Sigmoid colon (tissue), 7 donors: ENCODE data around the gene MLNR. TPM values are rescaled to one million over a fixed set of nuclear protein-coding genes. Genes with fewer than 3 reads are reported as not detected.

ENCODE experiments used
- DNase-seq: peaks from one replicate; pipeline ENCODE4 v3.0.0-alpha.2; 2019
- H3K27ac ChIP-seq, 4 donors: fragments of 200-600 bp; sonication (generic); one replicate each; pipeline ENCODE4 v1.5.1; 2016 to 2019; ENCODE audit warnings: mild to moderate bottlenecking in 1 of 4
- H3K27me3 ChIP-seq, 3 donors: fragments of 200-600 bp; sonication (generic); one replicate each; pipeline ENCODE4 v1.5.1; 2019; ENCODE audit warnings: mild to moderate bottlenecking in 1 of 3
- H3K36me3 ChIP-seq, 4 donors: fragments of 200-600 bp; sonication (generic); one replicate each; pipeline ENCODE4 v1.5.1; 2016 to 2019
- H3K4me1 ChIP-seq, 4 donors: fragments of 200-600 bp; sonication (generic); one replicate each; pipeline ENCODE4 v1.5.1; 2017 to 2019
- H3K4me3 ChIP-seq, 4 donors: fragments of 200-600 bp; sonication (generic); one replicate each; pipeline ENCODE4 v1.5.1; 2017 to 2019; ENCODE audit warnings: mild to moderate bottlenecking in 2 of 4, moderate library complexity in 1 of 4
- H3K9me3 ChIP-seq, 4 donors: fragments of 200-600 bp in 3 of 4; sonication (generic) in 3 of 4; one replicate each; pipeline versions ENCODE4 v1.5.1 to v1.6.1; 2013 to 2019
- EP300 ChIP-seq, 4 donors: sonication (generic); formaldehyde crosslinking; IDR thresholded peaks; one replicate each; pipeline ENCODE4 v1.6.1; 2017; ENCODE audit warnings: antibody characterized with exemption in 4 of 4
- POLR2A ChIP-seq, 2 donors: fragments of 450-650 bp; IDR thresholded peaks; one replicate each; pipeline ENCODE4 v1.6.1; 2016; ENCODE audit warnings: antibody characterized with exemption in 2 of 2, mild to moderate bottlenecking in 2 of 2, moderate library complexity in 2 of 2
- POLR2AphosphoS5 ChIP-seq, 4 donors: sonication (generic); formaldehyde crosslinking; IDR thresholded peaks; one replicate each; pipeline ENCODE4 v1.6.1; 2017; ENCODE audit warnings: antibody characterized with exemption in 4 of 4
- WGBS, 2 donors: extraction: QIAGEN DNeasy Blood & Tissue Kit; methylation state at CpG; one replicate each; pipeline ENCODE4 v1.1.7; 2013; 5-methylcytosine and 5-hydroxymethylcytosine counted together
- intact Hi-C: fragments of 100-400 bp; cut with DNase I; formaldehyde crosslinking; loops from one replicate; pipeline ENCODE4 v1.15.1; 2023
- polyA plus RNA-seq, 3 donors: library from polyadenylated mRNA; stranded (reverse); fragments of 200-250 nt; gene quantifications; one replicate each; pipeline ENCODE4 v1.2.3, GENCODE V29; 2013
- total RNA-seq, 4 donors: library from RNA; depleted of rRNA; stranded (reverse); fragments of >200 nt; gene quantifications; one replicate each; pipeline ENCODE4 v1.1.0, GENCODE V29; 2016
- TF ChIP-seq, protein P1 (sequence below), 4 experiments: fragments of 450-650 bp in 3 of 4; fragments of 200-600 bp in 1 of 4; IDR thresholded peaks; one replicate each; pipeline ENCODE4 v1.5.1; 2016 to 2019; ENCODE audit warnings: antibody characterized with exemption in 4 of 4, mild to moderate bottlenecking in 3 of 4, moderate library complexity in 2 of 4
- donor health status: healthy with polysubstance abuse.
- donor health status: Bipolar disorder and iron deficiency.
- donor health status: healthy.

MLNR gene, protein sequence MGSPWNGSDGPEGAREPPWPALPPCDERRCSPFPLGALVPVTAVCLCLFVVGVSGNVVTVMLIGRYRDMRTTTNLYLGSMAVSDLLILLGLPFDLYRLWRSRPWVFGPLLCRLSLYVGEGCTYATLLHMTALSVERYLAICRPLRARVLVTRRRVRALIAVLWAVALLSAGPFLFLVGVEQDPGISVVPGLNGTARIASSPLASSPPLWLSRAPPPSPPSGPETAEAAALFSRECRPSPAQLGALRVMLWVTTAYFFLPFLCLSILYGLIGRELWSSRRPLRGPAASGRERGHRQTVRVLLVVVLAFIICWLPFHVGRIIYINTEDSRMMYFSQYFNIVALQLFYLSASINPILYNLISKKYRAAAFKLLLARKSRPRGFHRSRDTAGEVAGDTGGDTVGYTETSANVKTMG
- total RNA-seq (under 1 TPM in 1 of 4 donors, not detected in 3; 0.71 TPM), polyA plus RNA-seq (not detected)

DNA sequence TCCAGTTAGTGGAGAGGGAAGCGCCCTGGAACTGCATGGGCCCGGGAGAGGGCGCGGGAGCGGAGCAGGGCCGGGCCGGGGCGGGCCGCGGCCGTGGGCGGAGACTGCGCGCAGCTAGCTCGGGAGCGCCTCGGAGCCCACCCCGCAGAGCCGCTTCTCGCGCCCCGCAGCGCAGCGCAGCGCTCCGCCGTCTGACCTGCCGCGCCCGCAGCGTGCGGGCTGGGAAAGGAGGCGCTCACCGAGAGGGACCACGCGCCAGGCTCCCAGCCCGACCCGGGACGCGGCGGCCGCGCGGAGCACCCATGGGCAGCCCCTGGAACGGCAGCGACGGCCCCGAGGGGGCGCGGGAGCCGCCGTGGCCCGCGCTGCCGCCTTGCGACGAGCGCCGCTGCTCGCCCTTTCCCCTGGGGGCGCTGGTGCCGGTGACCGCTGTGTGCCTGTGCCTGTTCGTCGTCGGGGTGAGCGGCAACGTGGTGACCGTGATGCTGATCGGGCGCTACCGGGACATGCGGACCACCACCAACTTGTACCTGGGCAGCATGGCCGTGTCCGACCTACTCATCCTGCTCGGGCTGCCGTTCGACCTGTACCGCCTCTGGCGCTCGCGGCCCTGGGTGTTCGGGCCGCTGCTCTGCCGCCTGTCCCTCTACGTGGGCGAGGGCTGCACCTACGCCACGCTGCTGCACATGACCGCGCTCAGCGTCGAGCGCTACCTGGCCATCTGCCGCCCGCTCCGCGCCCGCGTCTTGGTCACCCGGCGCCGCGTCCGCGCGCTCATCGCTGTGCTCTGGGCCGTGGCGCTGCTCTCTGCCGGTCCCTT is at the start of gene MLNR:
TSS of gene MLNR (plus strand) at position 303 of the 820 bp plus-strand sequence. CDS start at position 303, 0 bp downstream.
- peak within 1 kb of the TSS; percentile 16 to 52 (median 44) for H3K4me3 ChIP-seq
- WGBS, 2 donors = 3 to 10% methylated on average over 111 of the region's 111 CpGs
- H3K27ac ChIP-seq = no peak within 1 kb of the TSS
- intact Hi-C loops = no loop called here
- DNase-seq = no peak
- no peaks in the 10 kb centered on the region for H3K36me3 ChIP-seq
- TF ChIP-seq POLR2A (IDR thresholded peaks at IDR 0.05) (no peak), POLR2AphosphoS5 (IDR thresholded peaks at IDR 0.05) (no peak), EP300 (IDR thresholded peaks at IDR 0.05) (no peak)
- TF ChIP-seq, protein P1, sequence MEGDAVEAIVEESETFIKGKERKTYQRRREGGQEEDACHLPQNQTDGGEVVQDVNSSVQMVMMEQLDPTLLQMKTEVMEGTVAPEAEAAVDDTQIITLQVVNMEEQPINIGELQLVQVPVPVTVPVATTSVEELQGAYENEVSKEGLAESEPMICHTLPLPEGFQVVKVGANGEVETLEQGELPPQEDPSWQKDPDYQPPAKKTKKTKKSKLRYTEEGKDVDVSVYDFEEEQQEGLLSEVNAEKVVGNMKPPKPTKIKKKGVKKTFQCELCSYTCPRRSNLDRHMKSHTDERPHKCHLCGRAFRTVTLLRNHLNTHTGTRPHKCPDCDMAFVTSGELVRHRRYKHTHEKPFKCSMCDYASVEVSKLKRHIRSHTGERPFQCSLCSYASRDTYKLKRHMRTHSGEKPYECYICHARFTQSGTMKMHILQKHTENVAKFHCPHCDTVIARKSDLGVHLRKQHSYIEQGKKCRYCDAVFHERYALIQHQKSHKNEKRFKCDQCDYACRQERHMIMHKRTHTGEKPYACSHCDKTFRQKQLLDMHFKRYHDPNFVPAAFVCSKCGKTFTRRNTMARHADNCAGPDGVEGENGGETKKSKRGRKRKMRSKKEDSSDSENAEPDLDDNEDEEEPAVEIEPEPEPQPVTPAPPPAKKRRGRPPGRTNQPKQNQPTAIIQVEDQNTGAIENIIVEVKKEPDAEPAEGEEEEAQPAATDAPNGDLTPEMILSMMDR (IDR thresholded peaks at IDR 0.05) = no peak
- H3K9me3 ChIP-seq = no peaks in the 10 kb centered on the region
- H3K4me1 ChIP-seq = peaks cover 0 to 23% (median 18%) of the 10 kb centered on the region in 4 donors
- H3K27me3 ChIP-seq = peaks cover 21 to 60% (median 46%) of the 10 kb centered on the region in 3 donors

DNA sequence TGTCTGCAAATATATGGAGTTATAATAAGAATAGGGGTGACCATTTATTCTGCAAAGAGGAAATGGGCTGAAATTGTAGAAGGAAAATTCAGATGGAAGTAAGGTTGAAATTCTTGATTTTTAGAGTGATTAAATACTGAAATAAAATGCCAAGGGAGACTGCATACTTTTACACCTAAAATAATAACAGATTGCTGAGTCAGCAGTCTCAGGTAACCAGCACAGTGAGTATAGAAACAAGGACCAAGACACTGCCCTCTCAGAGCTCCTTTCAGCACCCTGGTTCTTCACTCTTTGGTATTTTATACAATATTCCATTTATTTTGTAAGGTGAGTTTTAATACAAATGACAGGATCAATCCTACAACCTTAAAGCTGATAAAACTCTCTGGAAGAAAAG is 48.8 kb upstream of the MLNR start:
- Histone ChIP-seq H3K27me3 (no peaks in the 10 kb centered on the region), H3K4me1 (no peaks in the 10 kb centered on the region), H3K4me3 (no peak overlapping the region), H3K27ac (no peak overlapping the region), H3K36me3 (peaks cover 0 to 45% (median 0%) of the 10 kb centered on the region in 4 donors), H3K9me3 (no peaks in the 10 kb centered on the region)
- TF ChIP-seq POLR2A (IDR thresholded peaks at IDR 0.05) (no peak), POLR2AphosphoS5 (IDR thresholded peaks at IDR 0.05) (no peak), EP300 (IDR thresholded peaks at IDR 0.05) (no peak)
- TF ChIP-seq, protein P1 (IDR thresholded peaks at IDR 0.05) = no peak
- intact Hi-C loops = no loop called here
- DNase-seq = no peak

DNA sequence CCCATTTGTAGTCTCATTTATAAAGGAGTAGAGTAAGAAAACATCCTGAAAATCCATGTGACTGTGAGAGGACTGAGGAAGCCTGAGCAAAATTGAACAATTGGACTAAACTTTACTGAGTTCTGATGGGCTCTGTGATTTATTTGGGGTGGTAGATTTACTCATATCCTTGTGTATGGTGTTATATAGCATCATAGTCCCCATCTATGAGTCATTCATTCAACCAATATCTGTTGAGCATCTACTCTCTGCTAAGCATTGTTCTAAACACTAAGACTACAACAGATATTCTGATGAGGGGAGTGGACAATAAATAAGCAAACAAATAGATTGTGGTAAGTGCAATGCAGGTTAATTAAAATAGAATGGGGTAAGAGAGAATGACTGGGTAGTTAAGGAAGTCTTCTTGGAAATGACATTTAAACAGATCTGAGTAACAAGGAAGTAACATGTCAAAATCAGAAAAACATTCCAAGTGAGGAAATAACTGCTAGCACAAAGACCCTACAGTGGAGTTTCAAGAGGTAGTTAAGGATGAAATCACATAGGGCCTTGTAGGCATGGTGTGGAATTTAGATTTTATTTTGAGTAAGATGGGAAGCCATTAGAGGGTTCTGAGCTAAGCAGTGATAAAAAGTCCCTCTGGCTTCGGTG is 36.3 kb upstream of the MLNR start:
- 77 to 83% methylated on average over 1 of the region's 1 CpG for WGBS, 2 donors
- H3K9me3 ChIP-seq = no peaks in the 10 kb centered on the region
- DNase-seq = no peak
- H3K4me1 ChIP-seq = no peaks in the 10 kb centered on the region
- no peak overlapping the region for H3K4me3 ChIP-seq
- no peaks in the 10 kb centered on the region for H3K27me3 ChIP-seq
- TF ChIP-seq POLR2A (IDR thresholded peaks at IDR 0.05) (no peak), EP300 (IDR thresholded peaks at IDR 0.05) (no peak), POLR2AphosphoS5 (IDR thresholded peaks at IDR 0.05) (no peak)
- TF ChIP-seq, protein P1 (IDR thresholded peaks at IDR 0.05) = no peak
- intact Hi-C loops = no loop called here
- H3K27ac ChIP-seq = no peak overlapping the region
- H3K36me3 ChIP-seq = peaks cover 0 to 84% (median 20%) of the 10 kb centered on the region in 4 donors

DNA sequence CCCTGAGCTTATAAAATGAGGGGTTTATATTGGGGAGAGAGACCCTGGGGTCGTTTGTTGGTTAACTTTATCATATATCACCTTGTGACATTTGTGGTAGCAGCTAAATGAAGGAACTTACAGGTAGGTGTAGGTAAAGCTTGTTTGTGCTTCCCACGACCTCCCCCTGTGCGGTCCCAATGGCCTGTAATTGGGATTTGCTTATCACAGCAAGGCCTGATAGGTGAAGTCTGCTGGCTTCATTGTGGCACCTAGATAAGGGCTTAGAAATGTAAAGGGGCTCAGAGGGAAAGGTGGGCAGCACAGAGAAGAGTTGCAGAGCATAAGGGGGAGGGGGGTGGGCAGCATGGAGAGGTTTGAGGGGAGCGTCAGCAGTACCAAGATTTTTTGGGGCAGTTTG is 35.5 kb upstream of the MLNR start:
- Histone ChIP-seq H3K27ac (no peak overlapping the region), H3K36me3 (peaks cover 4 to 84% (median 21%) of the 10 kb centered on the region in 4 donors), H3K4me1 (no peaks in the 10 kb centered on the region), H3K9me3 (no peaks in the 10 kb centered on the region), H3K4me3 (no peak overlapping the region), H3K27me3 (no peaks in the 10 kb centered on the region)
- 86 to 91% methylated on average over 4 of the region's 4 CpGs for WGBS, 2 donors
- DNase-seq = no peak
- TF ChIP-seq EP300 (IDR thresholded peaks at IDR 0.05) = no peak
- intact Hi-C loops = no loop called here
